Loucy (cell line): Measurements from ENCODE around the gene ODAD3.

ENCODE experiments used
- H2AFZ ChIP-seq: fragments of 200-600 bp; sonication (generic); 2 replicates; pipeline ENCODE4 v1.6.0; 2016; ENCODE audit warnings: antibody characterized with exemption, mild to moderate bottlenecking, low read length, moderate library complexity
- H3F3A ChIP-seq: fragments of 200-600 bp; 2 replicates; pipeline ENCODE4 v1.6.0; 2016; ENCODE audit warnings: antibody characterized with exemption, low read depth, mild to moderate bottlenecking
- H3K27me3 ChIP-seq: fragments of 200-600 bp; sonication (generic); 2 replicates; pipeline ENCODE4 v1.6.1; 2014; ENCODE audit warnings: low read length, mild to moderate bottlenecking; ENCODE audit not compliant: insufficient read depth, poor library complexity, severe bottlenecking
- H3K36me3 ChIP-seq: fragments of 200-600 bp; sonication (generic); 2 replicates; pipeline ENCODE4 v1.6.1; 2016; ENCODE audit warnings: low read length; ENCODE audit not compliant: insufficient read depth
- H3K4me1 ChIP-seq: fragments of 200-600 bp; sonication (generic); 2 replicates; pipeline ENCODE4 v1.5.1; 2014; ENCODE audit warnings: low read length, mild to moderate bottlenecking; ENCODE audit not compliant: insufficient read depth, poor library complexity, severe bottlenecking
- H3K4me2 ChIP-seq: fragments of 200-600 bp; sonication (generic); 2 replicates; pipeline ENCODE4 v1.6.0; 2014; ENCODE audit warnings: antibody characterized with exemption, low read length, low read depth, mild to moderate bottlenecking; ENCODE audit not compliant: poor library complexity, severe bottlenecking
- H3K4me3 ChIP-seq: fragments of 200-600 bp; sonication (generic); 2 replicates; pipeline ENCODE4 v1.5.1; 2014; ENCODE audit warnings: low read length, mild to moderate bottlenecking, mixed read lengths; ENCODE audit not compliant: poor library complexity, severe bottlenecking
- H3K79me2 ChIP-seq: fragments of 200-600 bp; sonication (generic); 2 replicates; pipeline ENCODE4 v1.6.1; 2014; ENCODE audit warnings: low read length; ENCODE audit not compliant: insufficient read depth
- H3K9ac ChIP-seq: fragments of 200-600 bp; sonication (generic); 2 replicates; pipeline ENCODE4 v1.6.0; 2014; ENCODE audit warnings: mild to moderate bottlenecking, low read depth, low read length, moderate library complexity; ENCODE audit not compliant: poor library complexity, severe bottlenecking
- H3K9me2 ChIP-seq: fragments of 200-600 bp; sonication (generic); replicated peaks from 2 replicates; pipeline ENCODE4 v1.6.1; 2016; ENCODE audit warnings: low read depth, low read length, mixed read lengths
- H3K9me3 ChIP-seq: fragments of 200-600 bp; sonication (generic); 2 replicates; pipeline ENCODE4 v1.6.1; 2014; ENCODE audit warnings: mild to moderate bottlenecking, antibody characterized with exemption, low read length, low read depth; ENCODE audit not compliant: insufficient read depth
- H4K20me1 ChIP-seq: fragments of 200-600 bp; sonication (generic); 2 replicates; pipeline ENCODE4 v1.6.0; 2014; ENCODE audit warnings: antibody characterized with exemption, low read length, mild to moderate bottlenecking; ENCODE audit not compliant: insufficient read depth, poor library complexity, severe bottlenecking
- EZH2phosphoT487 ChIP-seq: fragments of 200-600 bp; IDR thresholded peaks from 2 replicates; pipeline ENCODE4 v1.6.1; 2018; ENCODE audit warnings: antibody characterized with exemption, mild to moderate bottlenecking, moderate library complexity, borderline replicate concordance
- TF ChIP-seq, protein P1 (sequence below): fragments of 200-600 bp; sonication (generic); conservative IDR thresholded peaks from 2 replicates; pipeline ENCODE4 v1.5.1; 2014; ENCODE audit warnings: mild to moderate bottlenecking, antibody characterized with exemption, low read length

Gene ODAD3

DNA sequence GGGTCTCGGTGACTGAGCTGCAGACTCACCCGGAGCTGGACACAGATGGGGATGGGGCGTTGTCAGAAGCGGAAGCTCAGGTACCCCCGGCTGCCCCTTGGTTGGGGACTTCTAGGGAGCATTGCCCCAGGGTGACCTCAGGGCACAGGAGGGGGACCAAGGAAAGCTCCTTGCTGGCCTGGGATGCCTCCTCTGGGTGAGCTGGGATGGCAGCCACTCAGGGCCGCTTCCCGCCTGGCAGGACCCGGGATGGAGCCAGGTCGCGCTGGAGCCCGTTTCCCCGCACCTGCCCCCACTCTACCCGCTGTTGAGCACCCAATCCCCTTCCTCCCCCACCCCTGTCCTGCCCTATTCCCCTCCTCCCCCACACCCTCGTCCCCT is 11.3 kb upstream of the ODAD3 start:
- H3K36me3 ChIP-seq, result peaks cover 49% of the 10 kb centered on the region; the same call in 1 of the 2 replicates

DNA sequence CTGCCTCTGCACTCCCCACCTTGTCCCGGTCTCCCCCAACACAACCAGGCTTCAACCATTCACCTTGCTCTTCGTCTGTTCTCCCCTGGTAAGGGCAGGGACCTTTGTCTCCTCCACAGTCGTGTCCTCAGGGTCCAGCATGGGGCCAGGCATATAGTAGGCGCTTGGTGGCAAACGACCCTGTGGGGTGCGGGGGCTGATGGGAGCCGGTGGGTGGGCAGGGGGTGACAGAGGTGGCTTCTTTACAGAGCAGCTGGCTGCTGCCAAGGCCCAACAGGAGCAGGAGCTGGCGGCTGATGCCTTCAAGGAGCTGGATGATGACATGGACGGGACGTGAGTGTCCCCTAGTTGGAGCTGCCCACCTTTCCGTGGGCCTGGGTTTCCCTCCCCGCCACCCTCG is 10.2 kb upstream of the ODAD3 start:
- Histone ChIP-seq H3K79me2 (peaks cover 16% of the 10 kb centered on the region; the same call in 1 of the 2 replicates), H3K4me3 (no peak overlapping the region), H3K9ac (no peak overlapping the region), H3K9me3 (no peaks in the 10 kb centered on the region), H4K20me1 (peaks cover 12% of the 10 kb centered on the region), H3K4me1 (peaks cover 13% of the 10 kb centered on the region), H3K9me2 (no peaks in the 10 kb centered on the region), H3F3A (no peaks in the 10 kb centered on the region), H3K4me2 (no peak overlapping the region), H3K27me3 (no peaks in the 10 kb centered on the region), H3K36me3 (peaks cover 53% of the 10 kb centered on the region; the same call in 1 of the 2 replicates), H2AFZ (no peak overlapping the region)
- TF ChIP-seq, protein P1, sequence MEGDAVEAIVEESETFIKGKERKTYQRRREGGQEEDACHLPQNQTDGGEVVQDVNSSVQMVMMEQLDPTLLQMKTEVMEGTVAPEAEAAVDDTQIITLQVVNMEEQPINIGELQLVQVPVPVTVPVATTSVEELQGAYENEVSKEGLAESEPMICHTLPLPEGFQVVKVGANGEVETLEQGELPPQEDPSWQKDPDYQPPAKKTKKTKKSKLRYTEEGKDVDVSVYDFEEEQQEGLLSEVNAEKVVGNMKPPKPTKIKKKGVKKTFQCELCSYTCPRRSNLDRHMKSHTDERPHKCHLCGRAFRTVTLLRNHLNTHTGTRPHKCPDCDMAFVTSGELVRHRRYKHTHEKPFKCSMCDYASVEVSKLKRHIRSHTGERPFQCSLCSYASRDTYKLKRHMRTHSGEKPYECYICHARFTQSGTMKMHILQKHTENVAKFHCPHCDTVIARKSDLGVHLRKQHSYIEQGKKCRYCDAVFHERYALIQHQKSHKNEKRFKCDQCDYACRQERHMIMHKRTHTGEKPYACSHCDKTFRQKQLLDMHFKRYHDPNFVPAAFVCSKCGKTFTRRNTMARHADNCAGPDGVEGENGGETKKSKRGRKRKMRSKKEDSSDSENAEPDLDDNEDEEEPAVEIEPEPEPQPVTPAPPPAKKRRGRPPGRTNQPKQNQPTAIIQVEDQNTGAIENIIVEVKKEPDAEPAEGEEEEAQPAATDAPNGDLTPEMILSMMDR, result no peak
- TF ChIP-seq EZH2phosphoT487, result no peak

More for the DNA sequence above, 11.3 kb upstream of the ODAD3 start:
- Histone ChIP-seq H3K79me2 (peaks cover 10% of the 10 kb centered on the region; the same call in 1 of the 2 replicates), H3F3A (no peaks in the 10 kb centered on the region), H4K20me1 (peaks cover 5% of the 10 kb centered on the region), H2AFZ (no peak overlapping the region), H3K4me1 (peaks cover 12% of the 10 kb centered on the region), H3K9me3 (no peaks in the 10 kb centered on the region), H3K4me3 (no peak overlapping the region), H3K27me3 (no peaks in the 10 kb centered on the region), H3K4me2 (no peak overlapping the region), H3K9me2 (no peaks in the 10 kb centered on the region), H3K9ac (no peak overlapping the region)
- TF ChIP-seq, protein P1, result no peak
- no peak for TF ChIP-seq EZH2phosphoT487

DNA sequence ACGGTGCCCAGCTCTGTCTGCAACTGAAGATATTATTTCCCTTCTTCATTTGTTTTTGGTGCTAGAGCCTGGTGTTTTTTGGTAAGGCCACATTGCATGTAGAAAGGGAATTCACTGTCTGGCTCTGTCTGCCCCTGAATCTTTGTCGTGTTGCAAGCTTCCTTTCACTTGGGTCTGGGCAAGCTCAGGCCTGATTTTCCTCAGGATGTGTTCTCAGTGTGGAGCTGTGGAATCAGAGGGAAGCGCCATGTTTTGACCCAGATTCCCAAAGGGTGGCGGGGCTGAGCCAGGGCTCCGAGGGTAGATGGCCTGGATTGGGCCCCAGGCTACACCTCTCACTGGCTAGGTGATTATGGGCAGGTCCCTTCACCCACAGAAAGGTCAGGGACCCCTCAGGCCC is 9.1 kb upstream of the ODAD3 start:
- H2AFZ ChIP-seq, result no peak overlapping the region
- H3K27me3 ChIP-seq, result no peaks in the 10 kb centered on the region
- peaks cover 13% of the 10 kb centered on the region for H3K4me1 ChIP-seq
- TF ChIP-seq EZH2phosphoT487, result no peak
- TF ChIP-seq, protein P1, result no peak
- H3K4me3 ChIP-seq, result no peak overlapping the region
- peaks cover 16% of the 10 kb centered on the region; the same call in 1 of the 2 replicates for H3K79me2 ChIP-seq
- no peaks in the 10 kb centered on the region for H3K9me3 ChIP-seq
- H3F3A ChIP-seq, result no peaks in the 10 kb centered on the region
- H3K9me2 ChIP-seq, result no peaks in the 10 kb centered on the region
- H3K9ac ChIP-seq, result peak overlapping the region; percentile 32
- H3K4me2 ChIP-seq, result no peak overlapping the region
- peaks cover 12% of the 10 kb centered on the region for H4K20me1 ChIP-seq
- peaks cover 48% of the 10 kb centered on the region; the same call in 1 of the 2 replicates for H3K36me3 ChIP-seq
